PC-3 (cell line): ENCODE measurements around the gene RPA4.

Source experiments
- CTCF ChIP-seq: fragments of 300-600 bp; sonication (generic); conservative IDR thresholded peaks from 2 replicates; pipeline ENCODE4 v1.5.1; 2017; ENCODE audit warnings: antibody characterized with exemption, low read depth, mild to moderate bottlenecking, low read length
- EZH2 ChIP-seq: fragments of 300-600 bp; sonication (generic); IDR thresholded peaks from one replicate; pipeline ENCODE4 v1.6.1; 2017; ENCODE audit warnings: antibody characterized with exemption, mild to moderate bottlenecking, low read length; ENCODE audit not compliant: unreplicated experiment

- TF ChIP-seq CTCF (no peak), EZH2 (no peak)
These were observed 22.5 kb upstream of the RPA4 start for GRCh38 chrX:96861218-96861617.
